Endothelial cell of umbilical vein (primary cell): ENCODE data around the gene MORF4L1. TPM values are rescaled to one million over a fixed set of nuclear protein-coding genes. Genes with fewer than 3 reads are reported as not detected.

Experiments used
- BruUV-seq: library from RNA; stranded (reverse); fragments of 400-500 nt; replicated peaks from 2 replicates; lab custom pipeline; 2021; lab: Mats Ljungman, UMichigan
- CTCF ChIA-PET: fragments of 300-600, 350-600 bp; sonication (Branson Sonifier 250); formaldehyde crosslinking; loops from one replicate; lab custom pipeline; 2021; ENCODE audit warnings: antibody characterized with exemption, inconsistent platforms; lab: Charles Lee
- POLR2A ChIA-PET: fragments of 300-600, 350-600 bp; sonication (Branson Sonifier 250); formaldehyde crosslinking; loops from one replicate; lab custom pipeline; 2021; ENCODE audit warnings: antibody characterized with exemption, inconsistent platforms; lab: Charles Lee
- DNase-seq: peaks from one replicate; pipeline ENCODE4 v3.0.0-alpha.2; 2011; ENCODE audit warnings: low read depth, low spot score
- FAIRE-seq: peaks from 2 replicates; lab custom pipeline; 2011; peaks lifted over from hg19 to GRCh38; lab: Jason Lieb, UNC
- H2AFZ ChIP-seq: 2 replicates; pipeline ENCODE4 v1.6.0; 2012; ENCODE audit warnings: low read depth, low read length, control low read depth, inconsistent platforms
- H3K27ac ChIP-seq: 2 replicates; pipeline ENCODE4 v1.5.1; 2011; ENCODE audit warnings: low read depth, mild to moderate bottlenecking, control low read depth, low read length, moderate library complexity; ENCODE audit not compliant: insufficient read depth
- H3K27me3 ChIP-seq, 2 experiments: 2 replicates each; pipeline versions ENCODE4 v1.6.0 to v1.6.1; 2011; ENCODE audit warnings: low read length in 2 of 2, mixed read lengths in 1 of 2; ENCODE audit not compliant: control insufficient read depth in 2 of 2, insufficient read depth in 2 of 2
- H3K36me3 ChIP-seq, 2 experiments: 2 replicates in 1 of 2; 3 replicates in 1 of 2; pipeline ENCODE4 v1.5.1; 2011; ENCODE audit warnings: low read length in 2 of 2, mild to moderate bottlenecking in 1 of 2, moderate library complexity in 1 of 2; ENCODE audit not compliant: control insufficient read depth in 2 of 2, insufficient read depth in 2 of 2; ENCODE audit errors: extremely low read depth in 1 of 2
- H3K4me1 ChIP-seq: 3 replicates; pipeline ENCODE4 v1.5.1; 2011; ENCODE audit warnings: mild to moderate bottlenecking, low read length; ENCODE audit not compliant: control insufficient read depth, insufficient read depth; ENCODE audit errors: extremely low read depth
- H3K4me2 ChIP-seq: 2 replicates; pipeline ENCODE4 v1.6.1; 2011; ENCODE audit warnings: low read length, control low read depth, mixed read lengths; ENCODE audit not compliant: insufficient read depth
- H3K4me3 ChIP-seq, 3 experiments: fragments of 200-600 bp in 1 of 3; sonication (generic), shearing (Covaris generic) in 1 of 3; replicated peaks in 1 of 3; 2 replicates each; pipeline ENCODE4 v1.5.1; 2011 to 2016; ENCODE audit warnings: control low read depth in 3 of 3, low read length in 3 of 3, mild to moderate bottlenecking in 2 of 3, inconsistent platforms in 1 of 3, low read depth in 1 of 3, moderate library complexity in 1 of 3; ENCODE audit not compliant: insufficient read depth in 1 of 3
- H3K79me2 ChIP-seq: 2 replicates; pipeline ENCODE4 v1.6.0; 2012; ENCODE audit warnings: low read length, inconsistent platforms; ENCODE audit not compliant: control insufficient read depth, insufficient read depth
- H3K9ac ChIP-seq: replicated peaks from 2 replicates; pipeline ENCODE3; 2011; ENCODE audit warnings: low read length, control low read depth; ENCODE audit not compliant: insufficient read depth; ENCODE audit errors: extremely low read depth
- H3K9me1 ChIP-seq: replicated peaks from 3 replicates; pipeline ENCODE4 v1.6.0; 2011; ENCODE audit warnings: mild to moderate bottlenecking, low read length; ENCODE audit not compliant: control insufficient read depth, insufficient read depth; ENCODE audit errors: extremely low read depth
- H3K9me3 ChIP-seq: replicated peaks from 2 replicates; pipeline ENCODE4 v1.5.1; 2012; ENCODE audit warnings: low read length, inconsistent platforms; ENCODE audit not compliant: control insufficient read depth, insufficient read depth
- H4K20me1 ChIP-seq: replicated peaks from 2 replicates; pipeline ENCODE3; 2011; ENCODE audit warnings: mild to moderate bottlenecking, low read length; ENCODE audit not compliant: control insufficient read depth, insufficient read depth; ENCODE audit errors: extremely low read depth
- CTCF ChIP-seq, 2 donors: IDR thresholded peaks; 1 replicate in 1 of 2; 2 replicates in 1 of 2; pipeline ENCODE4 v1.5.1; 2011; ENCODE audit warnings: low read length in 2 of 2, mild to moderate bottlenecking in 2 of 2, moderate library complexity in 2 of 2, control low read depth in 1 of 2, inconsistent platforms in 1 of 2, low read depth in 1 of 2; ENCODE audit not compliant: insufficient read depth in 1 of 2; ENCODE audit errors: extremely low read depth in 1 of 2
- JUN ChIP-seq: IDR thresholded peaks from 2 replicates; pipeline ENCODE4 v1.6.1; 2011; ENCODE audit warnings: borderline replicate concordance, low read depth; ENCODE audit not compliant: insufficient read length, insufficient read depth
- MAX ChIP-seq: IDR thresholded peaks from 2 replicates; pipeline ENCODE4 v1.6.1; 2011; ENCODE audit not compliant: insufficient read depth, insufficient read length
- POLR2A ChIP-seq: IDR thresholded peaks from 2 replicates; pipeline ENCODE4 v1.6.1; 2012; ENCODE audit warnings: low read depth, mild to moderate bottlenecking, control low read depth, low read length
- dilution Hi-C: fragments of 300-500 bp; cut with MboI; formaldehyde crosslinking; loops from one replicate; pipeline ENCODE4 v1.15.0; 2019; ENCODE audit warnings: low sequenced_read_pairs; ENCODE audit not compliant: extremely low pct_ligation_motif_present
- intact Hi-C: fragments of 100-400 bp; cut with micrococcal nuclease; formaldehyde crosslinking; loops from one replicate; pipeline ENCODE4 v1.10.0; 2022
- polyA plus RNA-seq, 4 experiments: library from polyadenylated mRNA; depleted of rRNA in 3 of 4; stranded (reverse) in 3 of 4; unstranded in 1 of 4; fragments of >200 nt; gene quantifications; 2 replicates each; pipeline versions ENCODE4 v1.2.1 to v1.2.3, GENCODE V29; 2011 to 2012; ENCODE audit warnings: missing spikeins in 1 of 4
- total RNA-seq: library from RNA; stranded (reverse); gene quantifications from 2 replicates; pipeline ENCODE4 v1.2.3, GENCODE V29; 2021

Gene MORF4L1
- total and polyA plus RNA-seq, 2 donors (not counting 3 experiments of a cell fraction or from before 2014, with no cell fraction given) = 164 to 404 TPM

- POLR2A ChIA-PET = no interaction called here
- Histone ChIP-seq H3K27ac (no peak overlapping the region), H3K9ac (no peak overlapping the region), H3K4me3 (no peak overlapping the region), H3K9me1 (no peaks in the 10 kb centered on the region), H3K4me1 (no peaks in the 10 kb centered on the region), H3K4me2 (no peak overlapping the region), H3K27me3 (no peaks in the 10 kb centered on the region), H4K20me1 (no peaks in the 10 kb centered on the region), H3K36me3 (no peaks in the 10 kb centered on the region), H3K79me2 (no peaks in the 10 kb centered on the region), H2AFZ (no peak overlapping the region), H3K9me3 (no peaks in the 10 kb centered on the region)
- no peak for FAIRE-seq
- no TSS peak for BruUV-seq
- no peak for TF ChIP-seq MAX
- TF ChIP-seq JUN = no peak
- TF ChIP-seq POLR2A = no peak
- TF ChIP-seq CTCF (IDR thresholded peaks at IDR 0.05; ENCODE audit: extremely low read depth in 1 of 2, insufficient read depth in 1 of 2, low read depth in 1 of 2, low read length in 2 of 2) = no peak
- intact Hi-C loops = no loop called here
- DNase-seq = no peak
- CTCF ChIA-PET = interaction anchor here (1.5 kb wide), 1 partner anchor 10 kb away, joined by 6 read pairs; no protein-coding TSS in a partner anchor
- dilution Hi-C loops = no loop called here
These were observed 22.3 kb upstream of the MORF4L1 start for GRCh38 chr15:78850352-78850751.
